ENCODE results near the gene TPSD1.
"Not testable (repeated sequence)": the region's sequence is repeated elsewhere in the genome, so short reads cannot be mapped to it uniquely, and the experiment has no call there.

Gene TPSD1

GRCh38 chr16:1240436-1240835 is 15.4 kb upstream of the TPSD1 start, which contains the start of gene TPSAB1:
Gene TPSAB1 (plus strand): TSS chr16:1240705. CDS start chr16:1240939, 234 bp downstream.
- in situ Hi-C loops (cut with MboI; ENCODE audit: low sequenced_read_pairs): not testable (repeated sequence)

- in situ Hi-C loops (cut with MboI; ENCODE audit: low sequenced_read_pairs): not testable (repeated sequence)
These were observed 14.8 kb upstream of the TPSD1 start for GRCh38 chr16:1241081-1241480.

- in situ Hi-C loops (cut with MboI; ENCODE audit: low sequenced_read_pairs): not testable (repeated sequence)
These were observed 12.5 kb upstream of the TPSD1 start for GRCh38 chr16:1243363-1243762.

GRCh38 chr16:1243907-1244850 is 11.7 kb upstream of the TPSD1 start:
- in situ Hi-C loops (cut with MboI; ENCODE audit: low sequenced_read_pairs): not testable (repeated sequence)

- in situ Hi-C loops (cut with MboI; ENCODE audit: low sequenced_read_pairs): no loop called here
These were observed 11.0 kb upstream of the TPSD1 start for GRCh38 chr16:1244881-1245280.

GRCh38 chr16:1245452-1246020 is 10.3 kb upstream of the TPSD1 start:
- in situ Hi-C loops (cut with MboI; ENCODE audit: low sequenced_read_pairs): no loop called here

GRCh38 chr16:1247903-1248537 is 7.8 kb upstream of the TPSD1 start:
- in situ Hi-C loops (cut with MboI; ENCODE audit: low sequenced_read_pairs): not testable (repeated sequence)

- in situ Hi-C loops (cut with MboI; ENCODE audit: low sequenced_read_pairs): not testable (repeated sequence)
These were observed 6.7 kb upstream of the TPSD1 start for GRCh38 chr16:1249031-1249755.

GRCh38 chr16:1253701-1254364 is 2.0 kb upstream of the TPSD1 start:
- in situ Hi-C loops (cut with MboI; ENCODE audit: low sequenced_read_pairs): not testable (repeated sequence)

- in situ Hi-C loops (cut with MboI; ENCODE audit: low sequenced_read_pairs): not testable (repeated sequence)
These were observed 1.0 kb upstream of the TPSD1 start for GRCh38 chr16:1254821-1255220.

GRCh38 chr16:1256296-1256873 is 516 bp downstream of the TPSD1 start:
- in situ Hi-C loops (cut with MboI; ENCODE audit: low sequenced_read_pairs): not testable (repeated sequence)

- in situ Hi-C loops (cut with MboI; ENCODE audit: low sequenced_read_pairs): no loop called here
These were observed 1.0 kb downstream of the TPSD1 start for GRCh38 chr16:1256874-1257322.

GRCh38 chr16:1257561-1258224 is 1.8 kb downstream of the TPSD1 start:
- in situ Hi-C loops (cut with MboI; ENCODE audit: low sequenced_read_pairs): no loop called here

- in situ Hi-C loops (cut with MboI; ENCODE audit: low sequenced_read_pairs): no loop called here
These were observed 2.3 kb downstream of the TPSD1 start for GRCh38 chr16:1258225-1258600.

- in situ Hi-C loops (cut with MboI; ENCODE audit: low sequenced_read_pairs): no loop called here
These were observed 3.3 kb downstream of the TPSD1 start for GRCh38 chr16:1258906-1259759.

- in situ Hi-C loops (cut with MboI; ENCODE audit: low sequenced_read_pairs): no loop called here
These were observed 3.8 kb downstream of the TPSD1 start for GRCh38 chr16:1259760-1260068.

GRCh38 chr16:1260101-1260680 is 4.3 kb downstream of the TPSD1 start:
- in situ Hi-C loops (cut with MboI; ENCODE audit: low sequenced_read_pairs): no loop called here

- in situ Hi-C loops (cut with MboI; ENCODE audit: low sequenced_read_pairs): no loop called here
These were observed 5.4 kb downstream of the TPSD1 start for GRCh38 chr16:1261131-1261892.
